Neural progenitor cell (in vitro differentiated cells): ENCODE measurements around the gene SKP2.
"Not testable (repeated sequence)": the region's sequence is repeated elsewhere in the genome, so short reads cannot be mapped to it uniquely, and the experiment has no call there.

Experiments
- CTCF ChIP-seq: fragments of 200-600 bp; sonication (generic); IDR thresholded peaks from 2 replicates; pipeline ENCODE4 v1.5.1; 2017; ENCODE audit warnings: antibody characterized with exemption, mild to moderate bottlenecking
- EZH2 ChIP-seq: fragments of 200-600 bp; sonication (generic); IDR thresholded peaks from 2 replicates; pipeline ENCODE4 v1.6.1; 2017; ENCODE audit warnings: antibody characterized with exemption, mild to moderate bottlenecking, moderate library complexity
- EZH2phosphoT487 ChIP-seq: fragments of 200-600 bp; sonication (generic); IDR thresholded peaks from 2 replicates; pipeline ENCODE4 v1.6.1; 2017; ENCODE audit warnings: antibody characterized with exemption

- TF ChIP-seq CTCF, EZH2, EZH2phosphoT487: not testable (repeated sequence)
Measured at GRCh38 chr5:36133009-36133408, 18.9 kb upstream of the SKP2 start.
